Fibroblast of skin of right biceps (primary cell): ENCODE data around the gene PPP6R3.
A peak's percentile ranks its signal among the peaks of the same experiment; 100 is the strongest.
"Not testable (repeated sequence)": the region's sequence is repeated elsewhere in the genome, so short reads cannot be mapped to it uniquely, and the experiment has no call there.

Experiments used
- DNase-seq: peaks from one replicate; pipeline ENCODE4 v3.0.0-alpha.2; 2013

The PPP6R3 gene

DNA sequence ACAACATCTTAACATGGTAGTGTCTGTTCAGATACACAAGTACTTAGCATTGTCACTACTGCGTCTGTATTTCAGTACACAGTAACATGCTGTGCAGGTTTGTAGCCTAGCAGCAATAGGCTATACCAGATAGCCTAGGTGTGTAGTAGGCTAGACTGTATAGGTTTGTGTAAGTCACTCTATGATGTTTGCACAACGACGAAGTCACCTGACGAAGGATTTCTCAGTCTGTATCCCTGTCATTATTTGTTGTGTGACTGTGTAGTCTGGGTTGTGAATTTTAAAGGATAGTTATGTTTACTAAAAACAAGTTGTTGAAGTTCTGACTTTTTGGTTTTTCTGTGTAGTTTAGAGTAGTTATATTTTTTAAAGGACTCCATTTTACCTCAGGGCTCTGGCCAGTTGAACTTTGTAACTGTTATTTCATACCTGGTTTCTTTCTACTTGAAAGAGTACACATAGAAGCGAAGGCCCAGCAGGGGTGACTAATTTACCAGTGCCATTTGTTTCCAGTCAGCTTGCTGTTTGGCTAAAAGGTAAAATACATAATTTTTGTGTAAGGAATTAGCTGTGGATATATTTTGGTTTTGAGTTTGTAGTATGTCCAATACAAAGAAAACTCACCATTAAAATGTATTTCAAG, 72.3 kb downstream of the PPP6R3 start:
- no peak for DNase-seq

GRCh38 chr11:68533945-68534344, 73.4 kb downstream of the PPP6R3 start:
- DNase-seq: no peak

GRCh38 chr11:68535098-68535497, 74.5 kb downstream of the PPP6R3 start:
- no peak for DNase-seq

GRCh38 chr11:68536706-68537105, 76.2 kb downstream of the PPP6R3 start:
- DNase-seq: no peak

DNA sequence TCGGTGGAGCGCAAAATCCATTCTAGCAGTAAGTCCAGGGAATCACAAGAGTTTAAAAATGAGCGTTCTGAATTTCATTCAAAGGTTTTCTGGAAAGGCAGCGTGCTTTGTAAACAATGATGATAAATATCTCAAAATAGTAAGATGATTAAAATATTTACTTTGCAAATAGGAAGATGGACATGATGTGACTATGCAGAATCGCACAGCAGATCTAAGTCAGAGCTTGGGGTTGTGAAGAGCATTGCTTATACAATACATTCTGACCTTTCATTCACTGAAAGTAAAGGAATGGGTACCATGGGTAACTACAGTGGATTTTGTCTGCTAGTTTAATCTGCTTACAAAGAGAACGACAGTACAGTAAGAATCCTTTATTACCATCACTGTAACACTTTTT, 77.5 kb downstream of the PPP6R3 start:
- DNase-seq: no peak

DNA sequence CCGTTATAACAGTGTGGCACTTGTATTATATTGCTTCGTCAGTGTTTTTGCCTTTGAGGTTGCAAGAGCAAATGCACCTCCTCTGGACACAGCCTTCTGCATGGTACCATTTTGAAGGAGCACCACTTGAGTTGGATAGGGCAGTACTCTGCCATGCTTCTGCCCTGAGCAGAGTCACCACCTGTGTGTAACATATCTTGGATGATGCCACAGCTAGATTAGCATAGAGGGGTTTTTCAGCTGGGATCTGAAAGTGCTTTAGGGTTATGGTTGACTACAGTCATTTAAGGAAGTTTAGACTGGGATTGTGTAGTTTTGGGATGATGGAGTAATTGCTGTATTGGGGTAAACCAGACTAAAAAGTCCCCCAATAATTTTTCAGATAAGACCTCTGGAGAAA, 78.8 kb downstream of the PPP6R3 start:
- no peak for DNase-seq

DNA sequence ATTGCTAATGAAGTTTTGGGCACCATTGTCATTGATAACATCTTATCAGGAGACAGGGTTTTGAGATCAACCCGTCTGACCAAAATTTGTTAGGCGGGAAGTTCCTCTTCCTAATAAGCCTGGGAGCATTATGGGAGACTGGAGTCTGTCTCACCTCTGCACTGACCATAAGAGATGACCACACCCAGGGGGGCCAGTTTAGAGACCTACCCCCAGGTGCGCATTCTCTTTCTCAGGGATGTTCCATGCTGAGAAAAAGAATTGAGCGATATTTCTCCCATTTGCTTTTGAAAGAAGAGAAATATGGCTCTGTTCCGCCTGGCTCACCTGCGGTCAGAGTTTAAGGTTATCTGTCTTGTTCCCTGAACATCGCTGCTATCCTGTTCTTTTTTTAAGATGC, 80.0 kb downstream of the PPP6R3 start:
- DNase-seq: not testable (repeated sequence)

DNA sequence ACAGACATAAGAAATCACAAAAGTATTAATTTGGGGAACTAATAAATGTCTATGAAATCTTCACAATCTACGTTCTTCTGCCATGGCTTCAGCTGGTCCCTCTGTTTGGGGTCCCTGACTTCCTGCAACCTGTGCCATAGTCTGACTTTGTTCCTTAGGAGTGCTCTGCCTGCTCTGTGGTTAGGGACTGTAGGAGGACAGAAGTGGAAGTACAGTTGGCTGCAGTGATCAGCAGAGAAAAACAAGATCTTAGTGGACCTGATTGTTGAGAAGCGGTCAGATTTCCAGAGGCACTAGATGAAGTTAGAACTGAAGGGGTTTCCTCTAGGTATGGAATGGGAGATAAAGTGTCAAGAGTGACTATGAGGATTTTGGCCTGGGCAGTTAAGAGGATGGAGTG, 80.6 kb downstream of the PPP6R3 start:
- no peak for DNase-seq

DNA sequence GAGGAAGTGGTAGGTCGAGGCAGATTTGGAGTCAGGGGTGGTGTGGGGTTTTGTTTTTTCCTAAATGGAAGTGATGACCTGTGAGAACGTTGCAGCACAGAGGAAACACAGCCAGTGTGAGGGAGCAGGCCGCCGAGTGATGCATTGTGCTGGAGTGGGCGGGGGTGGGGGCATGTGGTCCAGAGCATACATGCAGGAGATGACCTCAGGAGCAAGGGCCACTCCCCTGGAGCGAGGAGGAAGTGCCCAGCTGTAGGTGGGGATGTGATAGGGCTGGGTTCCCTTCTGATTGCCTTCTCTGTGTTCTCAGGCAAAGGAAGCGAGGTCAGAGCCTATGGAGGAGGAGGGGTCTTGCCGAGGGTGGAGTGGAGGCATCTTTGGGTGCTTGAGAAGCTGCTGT, 81.4 kb downstream of the PPP6R3 start:
- DNase-seq: no peak

- peak; percentile 92 for DNase-seq
These were observed 82.1 kb downstream of the PPP6R3 start for GRCh38 chr11:68542617-68543016.

- no peak for DNase-seq
These were observed 83.0 kb downstream of the PPP6R3 start for GRCh38 chr11:68543594-68543993.

DNA sequence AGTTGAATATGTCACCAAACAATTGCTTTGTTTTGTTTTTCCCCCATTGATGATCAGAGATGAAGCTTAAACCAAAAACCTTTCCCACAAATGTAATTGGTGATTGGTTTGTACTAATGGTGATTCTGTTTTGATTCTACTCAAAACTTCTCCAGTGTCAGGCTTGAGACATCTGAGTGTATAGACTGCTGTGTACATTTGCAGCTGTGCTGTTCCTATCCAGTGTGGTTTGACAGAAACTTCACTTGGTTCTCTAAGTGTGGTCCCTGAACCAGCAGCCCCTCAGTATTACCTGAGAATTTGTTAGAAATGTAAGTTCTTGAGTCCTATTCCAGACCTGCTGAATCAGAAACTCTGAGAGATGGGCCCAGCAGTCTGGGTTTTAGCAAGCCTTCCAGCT, 84.8 kb downstream of the PPP6R3 start:
- no peak for DNase-seq

- no peak for DNase-seq
These were observed 85.2 kb downstream of the PPP6R3 start for GRCh38 chr11:68545796-68546195.

GRCh38 chr11:68546555-68546954, 86.0 kb downstream of the PPP6R3 start:
- peak; percentile 33 for DNase-seq

GRCh38 chr11:68549789-68550484, 89.4 kb downstream of the PPP6R3 start:
- DNase-seq: peak; percentile 72

- DNase-seq: no peak
These were observed 89.9 kb downstream of the PPP6R3 start for GRCh38 chr11:68550485-68550817.

GRCh38 chr11:68551223-68551622, 90.7 kb downstream of the PPP6R3 start:
- DNase-seq: no peak

DNA sequence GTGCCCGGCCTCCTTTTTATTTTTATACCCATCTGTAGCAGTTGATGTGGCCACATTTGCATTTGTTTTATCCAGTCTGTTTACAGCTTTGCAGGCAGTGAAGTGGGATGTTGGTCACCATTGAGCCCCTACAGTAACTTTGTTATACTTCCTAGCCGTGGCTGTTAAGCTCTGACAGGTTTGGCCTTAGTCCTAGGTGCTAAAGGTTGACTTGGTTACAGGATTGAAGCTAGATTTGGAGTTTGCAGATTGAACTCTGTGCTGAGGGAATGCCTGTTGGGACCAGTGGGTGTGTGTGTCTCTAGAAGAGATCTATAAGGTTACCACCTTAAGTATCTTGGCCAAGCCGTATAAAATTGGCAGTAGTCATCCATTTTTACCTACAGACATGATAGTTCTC, 91.2 kb downstream of the PPP6R3 start:
- DNase-seq: no peak

DNA sequence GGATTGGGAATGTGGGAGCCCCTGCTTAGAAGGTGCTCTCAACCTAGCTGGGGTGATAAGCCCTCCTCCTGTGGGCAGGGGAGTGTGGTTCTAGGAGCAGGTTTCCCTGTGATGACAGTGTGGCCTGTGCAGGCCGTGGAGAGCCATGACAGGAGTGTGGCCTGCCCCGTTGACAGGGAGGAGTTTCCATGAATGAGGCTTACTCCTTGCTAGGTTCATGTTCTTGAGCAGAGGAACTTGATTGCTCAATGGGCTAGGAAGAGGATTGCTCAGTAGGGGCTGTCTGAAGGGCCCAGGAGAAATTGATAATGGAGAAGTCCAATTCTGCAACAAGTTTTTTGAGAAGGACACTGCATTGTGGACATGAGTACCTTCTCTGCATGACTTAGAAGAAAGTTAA, 92.0 kb downstream of the PPP6R3 start:
- no peak for DNase-seq

DNA sequence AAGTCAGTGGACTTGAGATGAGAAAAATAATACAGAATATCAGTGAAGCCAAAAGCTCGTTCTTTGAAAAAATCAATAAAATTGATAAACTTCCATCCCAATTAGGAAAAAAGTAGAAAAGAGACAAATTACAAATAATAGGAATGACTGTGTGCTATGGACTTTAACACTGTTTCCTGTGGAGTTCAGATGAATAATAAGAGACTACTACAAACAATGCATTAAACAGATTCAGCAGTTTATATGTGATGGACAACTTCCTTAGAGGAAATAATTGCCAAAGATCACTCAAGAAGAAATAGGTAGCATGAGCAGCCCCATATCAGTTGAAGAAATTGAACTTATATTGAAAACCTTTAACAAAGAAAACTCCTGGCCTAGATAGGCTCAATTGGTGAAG, 99.7 kb downstream of the PPP6R3 start:
- DNase-seq: no peak

- DNase-seq: no peak
These were observed 102.9 kb downstream of the PPP6R3 start for GRCh38 chr11:68563454-68563853.

GRCh38 chr11:68564261-68564660, 103.7 kb downstream of the PPP6R3 start:
- no peak for DNase-seq

DNA sequence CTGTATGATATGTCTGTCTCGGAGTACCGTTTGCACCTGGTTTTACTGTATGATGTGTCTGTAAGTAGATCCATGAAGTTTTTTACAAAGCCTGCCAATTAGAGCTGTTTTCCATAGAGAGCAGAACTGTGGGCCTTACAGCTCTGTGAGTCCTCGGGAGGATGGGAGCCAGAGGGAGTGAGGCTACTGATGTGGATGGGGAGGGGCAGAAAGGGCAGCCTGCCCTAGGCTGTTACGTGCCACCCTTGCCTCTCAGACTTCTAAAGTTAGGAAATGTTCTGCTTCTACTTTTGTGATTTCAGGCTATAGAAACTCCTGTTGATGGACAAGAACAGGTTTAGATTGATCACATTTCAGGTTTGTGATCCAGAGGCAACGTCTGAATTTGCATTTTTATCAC, 105.2 kb downstream of the PPP6R3 start:
- DNase-seq: no peak

- no peak for DNase-seq
These were observed 107.0 kb downstream of the PPP6R3 start for GRCh38 chr11:68567553-68567952.

DNA sequence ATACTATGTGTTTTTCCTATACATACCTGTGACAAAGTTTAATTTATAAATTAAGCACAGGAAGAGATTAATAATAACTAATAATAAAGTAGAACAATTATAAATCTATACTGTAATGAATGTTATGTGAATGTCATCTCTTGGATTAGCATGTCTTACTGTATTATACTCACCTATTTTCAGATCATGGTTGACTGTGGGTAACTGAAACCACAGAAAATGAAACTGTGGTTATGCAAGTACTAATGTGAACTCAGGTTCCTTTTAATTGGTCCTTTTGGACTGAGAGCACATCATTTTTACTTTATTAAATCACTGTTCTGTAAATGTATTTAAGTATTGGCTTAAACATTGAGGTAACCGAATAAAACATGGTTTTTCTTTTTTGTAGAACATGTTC, 108.8 kb downstream of the PPP6R3 start:
- DNase-seq: no peak
